Limb (tissue), 2 donors: ENCODE results near the gene RPL26.
"Not testable (repeated sequence)": the region's sequence is repeated elsewhere in the genome, so short reads cannot be mapped to it uniquely, and the experiment has no call there.

Experiments used
- DNase-seq, 2 donors: peaks; one replicate each; pipeline ENCODE4 v3.0.0-alpha.2; 2016; ENCODE audit errors: extremely low spot score in 2 of 2

The RPL26 gene

DNA sequence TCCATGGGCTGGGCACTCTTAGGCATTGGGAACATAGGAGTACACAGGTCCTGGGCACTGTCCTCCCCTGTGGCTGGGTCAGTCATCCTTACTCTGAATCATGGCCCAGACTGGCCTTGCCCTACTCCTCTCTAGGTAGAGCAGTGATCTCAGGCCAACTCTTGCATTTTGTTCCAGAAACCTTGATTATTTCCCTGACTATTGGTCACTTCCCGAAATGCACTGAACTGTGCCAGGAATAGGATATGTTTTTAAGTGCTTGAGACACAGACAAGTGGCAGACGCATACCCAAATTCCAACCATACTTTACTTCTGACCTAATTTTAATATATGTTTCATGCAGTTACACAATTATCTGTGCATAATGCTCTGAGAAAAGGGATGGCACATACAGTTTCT is 16.8 kb downstream of the RPL26 start:
- no peak for DNase-seq

DNA sequence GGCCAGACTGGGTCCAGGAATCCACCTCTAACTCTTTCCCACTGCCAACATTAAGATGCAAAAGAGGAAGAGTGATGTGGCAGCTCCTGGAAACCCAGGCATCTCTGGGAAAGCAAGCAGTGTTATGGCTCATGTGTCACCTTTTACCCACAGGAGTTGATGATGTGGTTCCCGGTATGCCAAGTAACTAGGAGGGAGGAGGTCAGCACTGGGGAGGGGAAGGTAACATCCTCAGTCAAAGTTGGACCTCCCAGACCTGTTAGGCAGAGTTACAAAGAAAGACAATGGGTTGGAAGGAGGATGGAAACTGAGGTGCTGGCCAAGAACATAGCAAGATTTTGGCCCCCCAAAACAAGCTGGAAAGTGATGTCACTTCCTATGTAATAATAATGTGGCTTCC is 17.9 kb downstream of the RPL26 start:
- DNase-seq = no peak

DNA sequence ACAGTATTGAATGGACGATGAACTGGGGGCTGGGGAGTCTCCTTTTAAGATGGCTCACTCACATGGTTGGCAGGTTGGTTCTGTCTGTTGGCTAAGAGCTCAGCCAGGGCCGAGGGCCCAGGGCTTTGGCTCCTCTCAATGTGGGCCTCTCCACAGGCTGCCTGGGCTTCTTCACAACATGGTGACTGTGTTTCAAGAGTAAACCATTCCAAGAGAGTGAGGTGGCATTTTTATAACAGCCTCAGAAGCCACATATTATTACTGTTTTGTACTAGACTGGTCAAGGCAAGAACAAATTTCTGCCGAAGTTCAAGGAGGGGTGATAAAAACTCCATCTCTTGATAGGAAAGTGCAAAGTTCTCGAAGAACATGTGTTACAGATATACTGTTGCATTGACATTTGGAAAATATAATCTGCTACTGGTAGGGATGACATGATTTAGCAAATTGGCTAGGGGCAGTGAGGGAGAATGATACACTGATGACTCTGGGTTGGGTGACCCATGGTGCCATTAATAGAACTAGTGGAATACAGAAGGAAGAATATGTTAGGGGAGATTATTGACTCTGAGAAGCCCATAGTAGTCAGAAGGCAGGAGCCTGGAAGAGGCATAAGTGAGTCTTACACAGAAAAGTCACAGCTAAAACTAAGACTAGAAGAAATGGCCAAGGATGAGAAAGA is 20.2 kb downstream of the RPL26 start:
- no peak for DNase-seq

DNA sequence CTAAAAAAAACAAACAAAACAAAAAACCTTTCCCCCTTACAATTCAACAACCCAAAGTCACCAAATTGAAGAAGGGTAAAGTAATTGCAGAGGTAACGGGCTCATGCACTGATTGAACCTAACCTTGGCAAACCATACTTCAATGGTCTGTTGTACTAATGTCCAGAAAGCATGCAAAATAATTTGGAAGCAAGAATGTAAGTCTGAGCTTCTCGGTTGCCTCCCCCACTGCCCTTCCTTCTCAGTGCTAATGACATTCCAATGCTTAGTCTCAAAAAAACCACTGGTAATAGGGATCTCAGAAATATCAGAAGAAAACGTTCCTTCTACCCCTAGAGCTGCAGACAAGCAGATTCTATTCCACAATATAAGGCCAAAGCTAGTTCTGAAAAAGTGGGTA is 22.2 kb downstream of the RPL26 start:
- no peak for DNase-seq

GRCh38 chr17:8360260-8360659 is 22.7 kb downstream of the RPL26 start:
- DNase-seq = no peak

GRCh38 chr17:8359769-8360168 is 23.2 kb downstream of the RPL26 start:
- DNase-seq = no peak

GRCh38 chr17:8357910-8358309 is 25.1 kb downstream of the RPL26 start:
- no peak for DNase-seq

GRCh38 chr17:8354236-8354635 is 28.8 kb downstream of the RPL26 start:
- no peak for DNase-seq

DNA sequence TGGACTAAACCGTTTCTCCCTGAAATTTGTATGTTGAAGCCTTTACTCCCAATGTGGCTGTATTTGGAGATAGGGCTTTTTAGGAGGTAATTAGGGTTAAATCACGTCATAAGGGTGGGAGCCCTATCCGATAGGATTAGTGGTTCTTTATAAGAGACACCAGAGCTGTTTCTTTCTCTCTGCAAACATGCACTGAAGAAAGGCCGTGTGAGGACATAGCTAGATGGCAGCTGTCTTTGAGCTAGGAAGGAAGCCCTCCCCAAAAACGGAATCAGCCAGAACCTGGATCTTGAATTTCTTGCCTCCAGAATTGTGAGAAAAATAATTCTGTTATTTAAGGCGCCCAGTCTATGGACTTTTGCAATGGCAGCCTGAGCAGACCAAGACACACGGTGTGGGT is 29.3 kb downstream of the RPL26 start:
- no peak for DNase-seq

GRCh38 chr17:8350339-8350738 is 32.7 kb downstream of the RPL26 start:
- DNase-seq = no peak

DNA sequence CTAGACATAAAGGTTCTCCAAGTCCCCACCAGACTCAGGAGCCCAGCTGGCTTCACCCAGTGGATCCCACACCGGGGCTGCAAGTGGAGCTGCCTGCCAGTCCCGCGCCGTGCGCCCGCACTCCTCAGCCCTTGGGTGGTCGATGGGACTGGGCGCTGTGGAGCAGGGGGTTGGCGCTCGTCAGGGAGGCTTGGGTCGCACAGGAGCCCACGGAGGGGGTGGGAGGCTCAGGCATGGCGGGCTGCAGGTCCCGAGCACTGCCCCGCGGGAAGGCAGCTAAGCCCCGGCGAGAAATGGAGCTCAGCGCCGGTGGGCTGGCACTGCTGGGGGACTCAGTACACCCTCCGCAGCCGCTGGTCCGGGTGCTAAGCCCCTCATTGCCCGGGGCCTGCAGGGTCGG is 36.0 kb downstream of the RPL26 start:
- not testable (repeated sequence) for DNase-seq

GRCh38 chr17:8345951-8346665 is 36.9 kb downstream of the RPL26 start:
- DNase-seq = no peak

DNA sequence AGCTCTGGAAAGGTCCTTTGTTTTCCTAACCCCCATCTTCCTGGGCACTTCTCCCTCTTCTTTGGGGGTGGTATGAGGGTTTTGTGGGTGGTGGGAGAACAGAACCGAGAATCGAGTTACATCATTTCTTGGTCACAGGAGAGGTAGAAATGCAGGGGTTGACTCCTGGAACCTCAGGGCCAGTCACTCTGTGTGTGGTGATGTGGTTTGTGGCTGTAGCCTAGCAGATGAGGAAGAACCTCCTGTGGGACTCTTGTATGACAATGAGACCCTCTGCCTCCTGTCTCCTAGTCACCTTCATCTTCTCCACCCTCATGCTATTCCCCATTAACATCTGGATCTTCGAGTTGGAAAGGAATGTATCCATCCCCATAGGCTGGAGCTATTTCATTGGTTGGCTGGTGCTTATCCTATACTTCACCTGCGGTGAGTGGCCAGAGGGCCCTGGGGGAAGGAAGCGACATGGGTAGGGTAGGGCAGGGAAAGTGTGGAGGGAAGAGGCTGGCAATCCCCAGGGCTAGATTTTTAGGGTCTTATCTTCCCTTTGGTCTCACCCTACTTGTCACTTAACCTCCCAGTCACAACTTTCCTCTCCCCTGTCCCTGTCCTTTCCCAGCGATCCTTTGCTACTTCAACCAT is 37.8 kb downstream of the RPL26 start:
- DNase-seq = no peak

DNA sequence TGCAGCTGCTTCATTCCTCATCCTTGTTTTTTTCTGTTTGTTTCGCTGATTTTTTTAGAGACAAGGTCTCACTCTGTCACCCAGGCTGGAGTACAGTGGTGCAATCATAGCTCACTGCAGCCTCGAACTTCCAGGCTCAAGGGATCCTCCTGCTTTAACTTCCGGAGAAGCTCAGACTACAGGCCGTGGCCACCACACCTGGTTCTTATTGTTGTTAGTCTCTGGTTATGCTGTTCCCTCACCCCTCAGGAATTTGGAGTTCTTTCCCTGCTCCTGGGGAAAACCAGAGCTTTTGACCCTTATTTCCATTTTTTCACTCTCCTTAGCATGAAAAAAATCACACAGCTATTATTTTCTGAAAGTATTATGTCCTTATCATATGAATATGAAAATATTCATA is 41.5 kb downstream of the RPL26 start:
- DNase-seq = no peak

DNA sequence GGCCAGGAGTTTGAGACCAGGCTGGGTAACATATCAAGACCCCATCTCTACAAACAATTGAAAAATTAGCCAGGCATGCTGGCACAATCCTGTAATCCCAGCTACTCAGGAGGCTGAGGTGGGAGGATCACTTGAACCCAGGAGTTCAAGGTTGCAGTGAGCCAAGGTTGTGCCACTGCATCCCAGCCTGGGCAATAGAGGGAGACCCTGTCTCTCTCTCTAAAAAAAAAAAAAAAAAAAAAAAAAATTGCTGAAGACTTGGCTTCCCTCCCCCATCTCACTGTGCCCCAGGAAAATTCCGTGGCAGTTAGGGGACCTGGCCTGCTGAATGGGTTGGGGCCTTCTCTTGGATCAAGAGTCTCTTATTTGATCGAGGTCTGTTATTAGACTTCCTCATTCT is 43.5 kb downstream of the RPL26 start, which contains the start of gene ODF4:
Gene ODF4, plus strand, starts transcription at position 301 of the 400 bp plus-strand sequence. CDS start 212 bp downstream, outside the sequence.
- DNase-seq = no peak

GRCh38 chr17:8338753-8339140 is 44.2 kb downstream of the RPL26 start:
- DNase-seq = no peak

DNA sequence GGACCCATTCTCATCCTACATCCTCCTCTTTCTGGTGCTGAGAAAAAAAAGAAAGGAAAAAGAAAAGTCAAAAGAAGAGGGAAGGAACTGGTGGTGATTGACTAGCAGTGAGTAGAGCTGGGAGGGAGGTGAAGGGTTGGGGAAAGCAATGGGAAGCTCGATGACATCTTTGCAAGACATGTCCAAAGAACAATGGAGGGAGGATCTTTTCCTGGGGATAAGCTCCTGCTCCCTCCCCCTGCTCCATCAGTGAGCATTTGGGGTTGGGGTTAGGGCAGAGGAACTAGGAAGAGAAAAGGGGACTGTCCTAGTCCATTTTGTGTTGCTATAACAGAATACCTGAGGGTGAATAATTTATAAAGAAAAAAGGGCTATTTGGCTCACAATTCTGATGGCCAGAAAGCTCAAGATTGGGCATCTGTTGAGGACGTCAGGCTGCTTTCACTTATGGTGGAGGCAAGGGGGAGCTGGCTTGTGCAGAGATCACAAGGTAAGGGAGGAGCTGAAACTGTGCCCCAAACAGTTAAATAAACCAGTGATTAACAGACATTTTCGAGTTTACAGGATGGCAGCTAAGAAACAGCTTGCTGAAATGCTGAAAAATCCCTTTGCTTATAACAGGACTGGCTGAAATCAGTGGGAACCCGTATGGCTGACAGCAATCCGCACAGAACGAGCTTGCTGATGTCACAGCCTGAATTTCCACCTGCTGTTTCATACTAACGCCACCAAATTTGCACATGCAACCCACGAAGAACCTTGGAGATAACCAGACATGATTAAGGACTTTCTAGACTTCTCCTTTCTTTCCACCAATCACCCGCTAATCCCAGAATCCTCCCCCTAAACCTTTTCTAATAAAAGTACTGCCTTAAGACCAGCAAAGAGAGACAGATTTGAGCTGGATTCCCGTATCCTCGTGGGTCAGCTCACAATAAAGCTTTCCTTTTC is 44.9 kb downstream of the RPL26 start:
- DNase-seq = no peak

GRCh38 chr17:8333281-8333680 is 49.7 kb downstream of the RPL26 start:
- DNase-seq = no peak

GRCh38 chr17:8332688-8333087 is 50.3 kb downstream of the RPL26 start:
- peak in 1 of 2 donors; percentile 40 for DNase-seq

GRCh38 chr17:8332128-8332527 is 50.9 kb downstream of the RPL26 start:
- DNase-seq = no peak
